ENCODE results near the gene TLK1. TPM values are rescaled to one million over a fixed set of nuclear protein-coding genes. Genes with fewer than 3 reads are reported as not detected.
"Not testable (repeated sequence)": the region's sequence is repeated elsewhere in the genome, so short reads cannot be mapped to it uniquely, and the experiment has no call there.

The TLK1 gene
- polyA plus RNA-seq, 3 donors = 6.4 to 9.9 (median 6.7) TPM

DNA sequence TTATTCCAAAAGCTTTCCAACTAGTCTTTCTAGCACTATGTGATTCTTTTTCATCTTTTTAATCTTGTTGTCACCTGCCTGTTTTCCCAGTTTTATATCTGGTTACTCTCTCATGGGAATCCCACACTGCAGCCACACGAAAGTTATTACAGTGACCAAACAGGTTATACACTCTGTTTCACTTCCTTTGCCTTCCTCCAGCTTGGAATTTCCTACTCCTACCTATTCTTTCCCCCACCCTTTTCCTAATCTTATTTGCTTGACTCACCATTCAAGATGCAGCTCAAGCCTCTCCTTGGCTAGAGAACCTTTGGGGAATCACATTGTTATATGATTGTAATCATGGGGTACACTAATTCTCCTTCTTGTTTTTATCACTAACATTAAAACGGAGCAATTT is 13.4 kb upstream of the TLK1 start:
- 48 to 83% (median 77%) methylated on average over 2 of the region's 2 CpGs for WGBS, 3 donors
- H3K27ac ChIP-seq (ENCODE audit: low read depth, low read length) = no peak overlapping the region

- WGBS, 3 donors = 74 to 87% (median 83%) methylated on average over 1 of the region's 1 CpG
- H3K27ac ChIP-seq (ENCODE audit: low read depth, low read length) = no peak overlapping the region
Measured at GRCh38 chr2:171173087-171173486, 12.4 kb upstream of the TLK1 start.

GRCh38 chr2:171171808-171172207 is 11.1 kb upstream of the TLK1 start:
- 88 to 97% (median 95%) methylated on average over 1 of the region's 1 CpG for WGBS, 3 donors
- no peak overlapping the region for H3K27ac ChIP-seq (ENCODE audit: low read depth, low read length)

DNA sequence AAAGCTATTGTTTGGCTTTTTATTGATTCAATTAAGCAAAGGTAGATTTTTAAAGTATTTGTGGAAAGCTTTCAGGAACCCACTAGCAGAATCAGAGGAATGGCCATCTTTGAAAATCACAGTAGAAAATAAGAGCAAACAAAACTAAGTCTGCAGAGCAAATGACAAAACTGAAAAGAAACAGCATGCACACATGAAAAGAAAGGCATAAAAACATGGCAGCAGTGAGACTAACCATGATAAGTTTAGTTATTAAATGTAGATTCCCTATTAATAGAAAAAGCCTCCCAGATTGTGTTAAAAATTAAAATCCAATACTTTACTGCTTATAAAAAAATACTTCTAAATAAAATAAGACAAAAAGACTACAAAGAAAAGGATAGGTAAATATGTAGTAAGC is 9.1 kb upstream of the TLK1 start:
- no peak overlapping the region for H3K27ac ChIP-seq (ENCODE audit: low read depth, low read length)

DNA sequence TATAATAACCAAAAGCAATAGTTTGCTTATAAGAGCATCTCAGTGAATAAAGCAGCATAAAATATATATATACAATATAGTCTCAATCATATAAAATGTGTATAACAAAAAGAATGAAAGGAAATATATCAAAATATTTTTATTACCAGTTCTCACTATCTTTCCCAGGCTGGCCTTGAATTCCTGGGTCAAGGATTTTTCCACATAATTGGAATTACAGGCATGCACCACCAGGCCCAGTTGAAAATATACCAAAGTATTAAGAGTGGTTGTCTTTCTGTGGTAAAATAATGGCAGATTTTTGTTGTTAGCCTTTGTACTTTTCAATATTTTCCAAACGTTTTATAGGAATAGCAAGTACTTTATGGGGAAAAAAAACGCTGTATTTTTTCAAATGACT is 8.6 kb upstream of the TLK1 start:
- 55 to 75% (median 56%) methylated on average over 2 of the region's 2 CpGs for WGBS, 3 donors
- no peak overlapping the region for H3K27ac ChIP-seq (ENCODE audit: low read depth, low read length)

DNA sequence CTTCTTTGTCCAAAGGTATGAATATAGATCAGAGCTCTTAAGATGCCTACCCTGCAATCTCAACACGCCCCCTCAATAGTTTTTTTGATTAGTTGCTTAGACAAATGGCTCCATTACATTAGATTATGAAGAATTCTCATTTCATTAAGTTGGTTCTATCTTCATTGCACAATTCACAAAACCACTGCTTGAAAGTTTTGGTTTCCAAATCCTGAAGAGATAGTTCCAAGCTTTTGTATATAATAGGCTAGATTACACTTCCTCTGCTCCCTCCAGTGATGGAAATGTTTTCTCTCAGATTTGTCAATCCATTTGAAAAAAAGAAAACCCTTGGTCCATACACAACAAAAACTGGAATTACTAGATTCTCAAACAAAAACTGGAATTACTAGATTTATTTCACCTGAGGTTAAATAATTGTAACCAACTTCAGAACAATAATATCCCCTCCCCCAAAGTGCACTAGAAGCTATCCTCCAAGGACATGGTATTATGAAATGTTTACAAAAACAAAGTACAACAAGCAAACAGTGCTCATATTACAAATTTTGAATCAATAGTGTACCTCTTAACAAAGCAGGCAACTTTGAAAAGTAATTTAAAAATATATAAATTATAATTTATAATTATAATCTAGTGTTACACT is 6.8 kb upstream of the TLK1 start:
- WGBS, 3 donors = 90 to 97% (median 93%) methylated on average over 1 of the region's 1 CpG
- H3K27ac ChIP-seq (ENCODE audit: low read depth, low read length) = no peak overlapping the region

GRCh38 chr2:171166328-171166983 is 5.8 kb upstream of the TLK1 start:
- no peak overlapping the region for H3K27ac ChIP-seq (ENCODE audit: low read depth, low read length)
- WGBS, 3 donors = 35 to 86% (median 81%) methylated on average over 6 of the region's 6 CpGs

GRCh38 chr2:171165967-171166327 is 5.3 kb upstream of the TLK1 start:
- H3K27ac ChIP-seq (ENCODE audit: low read depth, low read length) = no peak overlapping the region
- WGBS, 3 donors = 83 to 88% (median 84%) methylated on average over 1 of the region's 1 CpG

DNA sequence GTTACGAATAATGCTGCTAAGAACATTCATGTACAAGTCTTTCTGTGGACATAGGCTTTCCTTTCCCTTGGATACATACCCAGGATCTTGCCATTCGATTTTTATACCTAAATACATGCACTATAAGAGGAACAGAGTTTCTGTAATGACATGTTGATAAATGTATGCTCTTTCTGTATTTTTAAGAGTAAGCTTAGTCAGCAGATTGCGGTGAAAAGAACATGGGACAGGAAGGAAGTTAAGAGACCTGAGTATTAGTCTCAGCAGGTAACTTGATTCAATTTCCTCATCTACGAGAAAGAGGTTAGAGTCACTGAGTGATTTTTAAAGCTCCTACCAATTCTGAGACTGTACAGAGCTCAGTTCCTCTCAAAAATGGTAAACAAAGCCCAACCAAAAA is 2.6 kb upstream of the TLK1 start:
- WGBS, 3 donors = 58 to 90% (median 73%) methylated on average over 4 of the region's 4 CpGs
- no peak overlapping the region for H3K27ac ChIP-seq (ENCODE audit: low read depth, low read length)

- H3K27ac ChIP-seq (ENCODE audit: low read depth, low read length) = not testable (repeated sequence)
- WGBS, 3 donors = 95 to 97% (median 95%) methylated on average over 9 of the region's 9 CpGs
Measured at GRCh38 chr2:171162522-171163197, 2.0 kb upstream of the TLK1 start.

DNA sequence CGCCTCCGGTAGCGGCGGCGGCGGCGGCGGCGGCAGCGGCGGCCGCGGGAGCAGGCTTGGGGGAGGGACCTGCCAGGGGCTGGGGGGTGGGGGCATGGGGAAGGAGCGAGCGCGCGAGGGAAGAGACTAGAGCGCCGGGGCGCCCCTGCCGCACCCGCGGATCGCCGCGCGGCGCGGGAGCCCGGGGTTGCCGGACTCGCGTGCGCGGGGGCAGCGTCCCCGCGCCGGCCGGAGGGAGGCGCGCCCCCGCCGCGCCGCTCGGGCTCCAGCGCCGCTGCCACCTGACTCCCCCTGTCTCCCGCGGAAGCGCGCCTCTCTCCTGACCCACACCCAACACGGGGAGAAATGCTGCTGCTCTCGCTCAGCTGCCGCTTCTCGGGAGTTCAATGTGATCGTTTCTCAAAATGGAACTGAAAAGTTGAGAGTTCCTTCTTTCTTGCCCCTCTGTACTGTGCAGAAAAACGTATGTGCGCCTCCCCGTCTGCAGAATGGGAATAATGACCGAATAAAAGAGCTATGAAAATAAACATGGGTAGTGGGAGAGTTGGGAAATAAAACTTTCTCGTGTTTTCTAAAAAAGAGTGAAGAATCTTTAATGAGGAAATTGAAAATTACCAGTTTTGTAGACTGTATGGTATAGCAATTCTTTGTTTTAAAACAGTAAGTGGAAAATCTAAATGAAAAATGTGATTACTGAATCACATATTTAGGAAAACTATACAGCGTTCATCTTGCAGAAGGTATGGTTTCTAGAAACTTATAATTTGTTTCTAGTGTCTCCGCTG is 455 bp upstream of the TLK1 start:
- H3K27ac ChIP-seq (ENCODE audit: low read depth, low read length) = peak overlapping the region; percentile 78
- WGBS, 3 donors = 1 to 2% (median 2%) methylated on average over 34 to 65 of the region's 65 CpGs

GRCh38 chr2:171159372-171160118 is 1.1 kb downstream of the TLK1 start:
- 0 to 1% (median 1%) methylated on average over 30 to 38 of the region's 38 CpGs for WGBS, 3 donors
- peak overlapping the region; percentile 78 for H3K27ac ChIP-seq (ENCODE audit: low read depth, low read length)

DNA sequence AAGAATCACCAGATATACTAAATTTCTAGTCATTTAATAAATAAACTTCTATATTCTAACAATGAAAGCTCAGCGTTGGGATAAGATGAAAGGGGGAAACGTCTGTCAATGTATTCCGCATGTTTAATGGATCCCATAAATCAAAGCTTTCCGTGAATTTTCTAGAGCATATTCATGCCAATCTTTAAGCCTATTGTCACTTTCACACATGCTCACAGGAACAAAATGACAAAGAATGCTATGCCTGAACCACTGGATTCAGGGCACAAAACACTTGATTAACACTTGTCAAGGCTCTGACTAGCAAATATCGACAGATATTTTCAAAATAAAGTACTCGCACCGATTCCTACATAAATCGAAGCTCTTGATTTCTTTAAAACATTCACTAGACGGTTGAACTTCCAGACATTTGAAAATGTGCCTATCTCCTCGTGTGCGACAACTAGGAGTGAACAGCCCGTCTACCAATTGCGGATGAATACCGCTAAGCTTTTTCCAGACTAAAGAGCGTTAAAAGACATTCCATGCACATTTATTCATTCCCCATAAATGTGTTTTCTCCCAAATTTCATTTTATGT is 1.8 kb downstream of the TLK1 start:
- 4 to 10% (median 6%) methylated on average over 15 of the region's 15 CpGs for WGBS, 3 donors
- H3K27ac ChIP-seq (ENCODE audit: low read depth, low read length) = no peak overlapping the region

DNA sequence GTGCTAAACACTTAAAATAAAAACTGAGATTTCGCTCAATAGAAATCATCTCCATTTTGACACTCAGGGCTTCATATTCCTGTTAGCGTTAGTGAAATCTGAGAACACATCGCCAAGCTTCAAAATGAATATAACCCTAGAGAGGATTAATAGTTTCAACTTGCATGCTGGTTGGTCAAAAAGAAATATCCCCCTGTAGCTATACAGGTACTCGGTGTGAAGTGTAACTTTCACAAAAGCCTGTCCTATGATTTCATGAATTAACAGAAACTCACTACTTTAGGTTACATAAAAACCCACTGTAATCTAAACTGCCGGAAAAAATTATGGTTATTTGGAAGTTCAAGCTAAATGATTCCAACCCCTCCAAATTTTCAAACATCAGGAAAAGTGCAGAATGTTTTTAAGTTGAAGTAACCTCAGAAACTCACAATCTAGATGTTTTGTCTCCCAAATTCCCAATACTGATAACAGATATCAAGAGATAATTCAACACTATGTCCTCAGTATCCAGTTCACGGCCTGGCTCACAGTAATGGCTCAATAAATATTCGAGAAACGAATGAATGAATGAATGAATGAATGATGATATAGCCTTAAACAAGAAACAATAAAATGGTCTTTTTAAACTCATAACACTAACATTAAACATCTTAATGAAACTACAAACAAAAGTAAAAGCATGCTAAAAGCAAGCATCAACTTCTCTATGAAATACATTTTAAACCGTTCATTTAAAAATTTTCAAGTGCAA is 2.5 kb downstream of the TLK1 start:
- no peak overlapping the region for H3K27ac ChIP-seq (ENCODE audit: low read depth, low read length)
- whole genome bisulfite sequencing, 3 donors = 34 to 74% (median 69%) methylated on average over 9 of the region's 9 CpGs

- no peak overlapping the region for H3K27ac ChIP-seq (ENCODE audit: low read depth, low read length)
- 79 to 96% (median 96%) methylated on average over 3 of the region's 3 CpGs for WGBS, 3 donors
Measured at GRCh38 chr2:171157109-171157500, 3.6 kb downstream of the TLK1 start.

DNA sequence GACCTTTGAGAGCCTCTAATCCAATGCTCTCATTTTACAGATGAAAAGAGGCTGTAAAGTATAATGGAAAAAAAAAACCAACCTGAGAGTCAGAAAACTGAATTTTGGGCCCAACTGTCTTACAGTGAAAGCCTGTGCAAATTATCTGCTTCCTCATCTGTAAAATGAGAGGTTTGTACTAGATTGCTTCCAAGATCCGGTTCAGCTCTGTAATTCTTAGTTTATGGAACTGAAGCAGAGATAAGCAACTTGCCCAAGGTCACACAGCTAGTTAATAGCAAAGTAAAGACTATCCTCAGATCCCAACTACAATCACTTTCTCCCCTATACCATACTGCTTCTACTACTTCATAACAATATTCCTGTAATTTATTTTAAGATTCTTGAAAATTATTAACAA is 6.3 kb downstream of the TLK1 start:
- no peak overlapping the region for H3K27ac ChIP-seq (ENCODE audit: low read depth, low read length)
- 13 to 30% (median 28%) methylated on average over 1 of the region's 1 CpG for WGBS, 3 donors

DNA sequence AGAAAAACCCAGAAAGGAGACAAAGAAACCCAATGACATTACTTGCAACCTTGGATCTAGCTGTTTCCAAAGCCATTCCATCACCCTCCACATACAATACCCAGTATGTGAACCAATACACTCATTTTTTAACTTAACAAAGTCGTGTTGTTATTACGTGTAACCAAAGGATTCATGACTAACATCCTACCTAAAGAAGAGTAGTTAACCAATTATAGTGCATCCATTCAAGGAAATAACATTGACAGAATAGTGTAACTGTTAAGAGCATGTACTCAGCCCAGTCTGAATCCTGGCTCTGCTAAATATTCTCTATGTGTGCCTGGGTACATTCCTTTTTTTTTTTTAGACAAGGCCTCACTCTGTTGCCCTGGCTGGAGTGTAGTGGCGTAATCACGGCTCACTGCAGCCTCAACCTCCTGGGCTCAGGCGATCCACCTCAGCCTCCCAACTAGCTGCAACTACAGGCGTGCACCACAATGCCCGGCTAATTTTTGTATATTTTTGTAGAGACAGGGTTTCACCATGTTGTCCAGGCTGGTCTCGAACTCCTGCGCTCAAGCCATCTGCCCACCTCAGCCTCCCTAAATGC is 9.9 kb downstream of the TLK1 start:
- WGBS, 3 donors = 92 to 95% (median 94%) methylated on average over 9 of the region's 9 CpGs

More for the DNA sequence above, 9.9 kb downstream of the TLK1 start:
- no peak overlapping the region for H3K27ac ChIP-seq (ENCODE audit: low read depth, low read length)
